Dedifferentiated amniotic fluid mesenchymal stem cell (primary cell): ENCODE measurements around the gene SNX19.
"Not testable (repeated sequence)": the region's sequence is repeated elsewhere in the genome, so short reads cannot be mapped to it uniquely, and the experiment has no call there.

Source experiments
- DNase-seq: peaks from one replicate; pipeline ENCODE4 v3.0.0-alpha.2; 2016; ENCODE audit errors: extremely low spot score

The SNX19 gene

GRCh38 chr11:130873761-130874160 lies 42.5 kb downstream of the SNX19 start:
- DNase-seq, result no peak

- peak; percentile 56 for DNase-seq
These were observed 43.3 kb downstream of the SNX19 start for GRCh38 chr11:130872981-130873380.

- DNase-seq, result no peak
These were observed 43.8 kb downstream of the SNX19 start for GRCh38 chr11:130872513-130872912.

- no peak for DNase-seq
These were observed 44.2 kb downstream of the SNX19 start for GRCh38 chr11:130872102-130872501.

- no peak for DNase-seq
These were observed 44.7 kb downstream of the SNX19 start for GRCh38 chr11:130871616-130872015.

DNA sequence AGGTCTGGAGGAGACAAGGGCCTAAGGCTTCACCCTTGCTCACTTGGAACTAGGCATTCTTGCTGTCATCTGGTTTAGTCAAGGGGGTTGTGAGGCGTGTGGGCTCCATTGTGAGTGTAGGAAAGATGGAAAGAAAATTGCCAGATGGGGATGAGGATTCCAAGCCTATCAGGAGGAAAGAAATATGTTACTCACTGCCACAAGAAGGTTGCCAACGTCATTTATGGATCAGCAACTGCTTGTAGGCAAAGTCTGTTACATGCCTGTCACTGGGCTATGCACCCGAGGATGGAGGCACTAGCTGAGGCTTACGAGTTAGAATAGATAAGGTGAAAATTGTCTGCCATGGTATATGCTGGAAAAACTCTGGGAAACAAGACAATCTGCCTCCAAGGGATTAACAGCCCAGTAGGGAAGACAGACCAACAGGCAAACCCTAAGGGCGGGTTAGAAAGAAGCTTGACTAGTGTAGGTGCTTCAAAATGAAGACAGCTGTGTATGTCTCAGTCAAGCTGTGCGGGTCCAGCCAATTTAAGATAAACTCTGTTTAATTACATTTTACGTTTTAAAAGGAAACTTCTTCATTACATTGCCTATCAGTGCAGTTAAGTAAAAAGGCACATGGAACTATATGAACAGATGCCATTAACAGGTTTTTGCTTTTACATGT lies 47.4 kb downstream of the SNX19 start:
- no peak for DNase-seq

DNA sequence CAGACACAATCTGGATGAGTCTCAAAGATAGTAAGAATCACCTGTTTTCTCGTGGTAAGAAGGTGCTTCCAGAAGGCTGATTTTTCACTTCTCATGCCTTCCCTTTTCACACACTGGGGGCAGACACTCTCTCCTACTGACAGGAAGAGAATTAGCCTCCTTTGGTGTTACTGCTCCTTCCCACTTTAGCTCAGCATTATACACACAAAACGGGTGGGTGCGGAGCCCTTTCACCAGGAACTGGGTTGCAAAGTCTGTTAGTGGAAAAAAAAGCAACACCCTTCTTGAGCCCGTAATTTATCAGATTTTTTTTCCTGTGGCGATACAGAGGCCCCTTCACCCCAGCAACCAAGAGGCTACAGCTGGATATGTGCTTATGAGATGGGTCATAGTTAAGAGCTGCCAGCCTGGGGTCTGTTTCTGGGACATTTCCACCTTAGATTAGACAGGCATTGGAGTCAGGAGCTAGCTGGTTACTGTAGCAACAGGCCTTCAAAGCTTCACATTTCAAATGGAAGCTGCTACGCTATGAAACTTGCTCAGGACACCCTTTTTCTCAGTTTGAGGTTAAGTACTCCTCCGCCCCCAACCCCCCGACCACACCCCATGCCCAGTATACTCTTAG lies 48.1 kb downstream of the SNX19 start:
- no peak for DNase-seq

DNA sequence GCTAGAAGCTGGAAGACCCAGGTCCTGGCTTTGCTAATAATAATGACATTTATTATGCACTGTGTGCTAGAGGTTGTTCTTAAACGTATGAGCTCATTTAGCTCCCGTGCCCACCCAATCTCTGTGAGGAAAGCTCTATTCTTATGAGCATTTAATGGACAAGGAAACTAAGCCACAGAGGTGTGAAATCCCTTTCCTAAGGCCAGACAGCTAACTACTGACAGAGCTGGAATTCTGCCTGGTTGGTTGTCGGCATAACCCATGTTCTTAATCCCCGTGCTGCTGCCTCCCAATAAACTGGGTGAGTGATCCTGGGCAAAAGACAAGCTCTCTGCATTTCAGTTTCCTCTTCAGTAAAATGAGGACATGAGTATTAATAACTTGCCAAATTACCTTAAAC lies 49.4 kb downstream of the SNX19 start:
- no peak for DNase-seq

DNA sequence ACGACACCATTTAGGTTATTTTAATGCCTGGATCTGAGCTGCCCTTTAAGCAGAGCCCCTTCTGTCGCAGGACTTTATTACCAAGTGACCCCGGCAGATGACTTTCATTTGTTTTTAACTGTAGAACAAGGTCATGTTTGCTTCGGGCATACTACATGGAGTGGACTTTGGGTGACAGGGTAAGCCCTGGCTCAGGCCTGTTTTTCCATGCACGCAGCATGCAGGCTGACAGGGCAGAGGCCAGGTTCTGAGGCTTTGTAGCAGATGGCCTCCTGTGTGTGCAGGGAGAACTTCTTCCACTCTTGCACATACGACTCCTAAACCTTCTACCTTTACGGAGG lies 50.5 kb downstream of the SNX19 start:
- no peak for DNase-seq

DNA sequence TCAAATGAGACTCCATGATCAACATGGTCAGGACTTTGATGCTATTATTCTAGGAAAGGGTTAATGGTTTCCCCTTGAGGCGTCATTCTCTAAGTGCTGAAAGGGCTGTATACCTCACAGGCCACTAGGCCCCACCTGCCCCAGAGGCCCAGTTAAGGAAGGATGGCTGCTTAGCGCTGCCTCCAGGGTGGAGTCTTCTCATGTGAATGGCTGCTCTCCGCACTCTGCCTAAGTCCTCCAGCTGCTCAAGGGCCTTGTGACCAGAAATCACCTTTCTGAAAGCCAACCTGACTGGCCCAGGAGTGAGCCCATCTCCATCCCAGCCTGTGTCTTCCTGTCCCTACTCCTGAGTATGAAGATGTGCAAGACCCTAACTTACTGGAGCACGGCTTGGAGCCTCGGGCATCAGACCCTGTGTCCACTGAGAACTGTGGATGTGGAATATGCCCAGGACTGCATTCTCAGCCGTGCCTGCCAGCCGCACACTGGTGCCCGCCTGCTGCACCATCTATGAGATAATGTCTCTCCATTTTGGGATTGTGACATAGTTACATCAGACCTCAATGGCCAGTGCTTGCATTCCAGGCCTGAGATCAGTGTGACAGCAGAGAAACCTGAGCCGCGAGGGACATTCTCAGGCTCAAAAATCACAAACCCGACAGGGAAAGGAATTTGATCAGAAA lies 51.0 kb downstream of the SNX19 start:
- DNase-seq, result peak; percentile 44

DNA sequence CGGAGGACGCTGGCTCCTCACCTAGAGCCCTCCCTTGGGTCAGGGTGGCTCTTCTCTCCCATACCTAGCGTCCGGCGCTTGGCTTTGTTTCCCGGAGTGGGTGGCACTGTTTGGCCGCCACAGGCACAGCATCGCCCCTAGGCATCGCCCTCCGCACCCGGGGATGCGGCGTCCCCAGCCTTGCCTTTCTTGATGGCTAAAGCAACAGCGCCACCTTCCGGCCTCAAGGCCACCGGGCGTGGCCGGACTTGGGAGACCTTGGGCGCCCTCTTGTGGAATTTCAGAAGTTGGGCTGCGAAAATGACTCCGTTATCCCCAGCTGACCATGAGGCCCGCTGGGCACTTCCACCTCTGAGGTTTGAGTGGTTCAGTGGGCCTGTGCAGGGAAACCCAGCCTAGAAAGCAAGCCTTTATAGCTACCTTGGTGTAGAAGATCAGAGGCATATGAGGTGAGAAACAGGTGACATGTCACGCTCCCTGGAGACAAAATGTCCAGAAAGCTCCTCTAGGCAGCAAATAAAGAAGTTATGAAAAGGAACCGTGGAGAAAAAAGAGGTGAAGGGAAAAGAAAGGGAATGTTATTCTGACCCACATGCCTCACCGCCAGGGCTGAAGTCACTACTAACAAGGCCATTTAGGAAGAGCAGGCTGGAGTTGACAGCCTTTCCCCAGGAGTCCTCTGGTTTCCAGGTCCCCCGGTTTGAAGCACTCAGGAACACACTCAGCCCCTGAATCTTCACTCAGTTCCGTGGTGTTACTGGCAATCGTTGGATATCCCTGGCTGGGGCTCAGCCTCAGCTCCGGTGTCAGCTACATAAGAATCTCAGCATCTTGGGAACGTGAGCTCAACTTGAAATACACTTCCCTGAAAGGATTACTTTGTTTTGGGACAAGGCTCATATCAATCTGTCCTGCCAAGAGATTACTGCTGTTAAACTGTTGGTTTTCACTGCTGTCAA lies 54.1 kb downstream of the SNX19 start:
- peak; percentile 92 for DNase-seq

DNA sequence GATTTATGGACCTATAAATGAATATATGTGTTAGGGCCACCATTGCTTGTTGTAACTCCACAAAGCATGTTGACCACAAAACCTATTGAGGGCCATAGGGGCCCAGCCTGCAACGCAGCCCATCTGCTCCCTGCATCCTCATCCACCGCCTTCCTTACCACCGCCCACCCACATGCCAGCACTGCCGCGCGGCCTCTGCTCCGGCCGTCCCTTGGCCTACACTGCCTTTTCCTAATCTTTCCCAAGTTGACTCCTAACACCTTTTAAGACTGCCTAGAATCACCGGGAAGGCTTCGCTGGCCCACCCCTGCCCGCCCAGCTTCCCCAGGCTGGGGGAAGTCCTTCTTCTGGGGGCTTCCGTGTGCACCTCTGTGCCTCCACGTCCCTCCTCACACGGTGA lies 55.0 kb downstream of the SNX19 start:
- DNase-seq, result no peak

DNA sequence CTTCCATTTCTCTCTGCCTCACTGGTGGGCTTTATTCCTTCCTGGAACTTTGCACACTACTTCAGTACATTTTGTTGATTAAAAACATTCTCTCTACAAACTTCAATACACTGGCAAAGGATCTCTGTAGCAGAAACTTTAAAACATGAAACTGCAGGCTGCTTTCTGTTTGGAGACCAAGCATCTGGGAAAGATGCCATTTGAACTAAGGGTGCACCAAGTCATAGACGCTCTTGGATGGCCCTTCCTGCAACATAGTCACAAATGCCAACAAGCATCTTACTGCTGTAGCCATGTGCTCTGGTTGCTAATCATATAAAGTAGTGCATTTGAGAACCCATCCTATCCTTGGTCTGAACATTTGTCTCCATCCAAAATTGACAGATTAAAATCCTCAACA lies 56.4 kb downstream of the SNX19 start:
- no peak for DNase-seq

DNA sequence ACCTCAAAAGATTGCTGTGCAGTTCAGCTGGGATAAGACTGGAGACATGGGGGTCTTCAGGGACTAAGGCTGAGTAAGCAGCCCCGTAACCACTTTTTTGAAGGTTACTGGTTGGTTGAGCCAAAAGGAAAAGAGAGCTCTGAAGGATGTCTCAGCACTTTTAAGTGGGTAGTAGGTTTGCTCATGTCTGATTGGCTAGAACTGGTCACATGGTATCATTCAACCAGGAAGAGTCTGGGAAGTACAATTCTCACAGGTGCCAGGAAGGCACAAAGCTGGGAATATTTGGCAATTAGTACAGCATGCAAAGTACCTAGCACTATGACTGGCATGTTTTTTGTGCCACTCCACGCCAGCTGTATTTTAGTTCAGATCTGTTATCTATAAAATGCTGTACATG lies 58.1 kb downstream of the SNX19 start:
- no peak for DNase-seq

DNA sequence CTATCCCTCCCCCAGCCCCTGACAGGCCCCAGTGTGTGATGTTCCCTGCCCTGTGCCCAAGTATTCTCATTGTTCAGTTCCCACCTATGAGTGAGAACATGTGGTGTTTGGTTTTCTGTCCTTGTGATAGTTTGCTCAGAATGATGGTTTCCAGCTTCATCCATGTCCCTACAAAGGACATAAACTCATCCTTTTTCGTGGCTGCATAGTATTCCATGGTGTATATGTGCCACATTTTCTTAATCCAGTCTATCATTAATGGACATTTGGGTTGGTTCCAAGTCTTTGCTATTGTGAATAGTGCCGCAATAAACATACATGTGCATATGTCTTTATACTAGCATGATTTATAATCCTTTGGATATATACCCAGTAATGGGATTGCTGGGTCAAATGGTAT lies 60.6 kb downstream of the SNX19 start:
- not testable (repeated sequence) for DNase-seq

- no peak for DNase-seq
These were observed 61.8 kb downstream of the SNX19 start for GRCh38 chr11:130854483-130854882.

- DNase-seq, result no peak
These were observed 63.7 kb downstream of the SNX19 start for GRCh38 chr11:130852589-130852988.

DNA sequence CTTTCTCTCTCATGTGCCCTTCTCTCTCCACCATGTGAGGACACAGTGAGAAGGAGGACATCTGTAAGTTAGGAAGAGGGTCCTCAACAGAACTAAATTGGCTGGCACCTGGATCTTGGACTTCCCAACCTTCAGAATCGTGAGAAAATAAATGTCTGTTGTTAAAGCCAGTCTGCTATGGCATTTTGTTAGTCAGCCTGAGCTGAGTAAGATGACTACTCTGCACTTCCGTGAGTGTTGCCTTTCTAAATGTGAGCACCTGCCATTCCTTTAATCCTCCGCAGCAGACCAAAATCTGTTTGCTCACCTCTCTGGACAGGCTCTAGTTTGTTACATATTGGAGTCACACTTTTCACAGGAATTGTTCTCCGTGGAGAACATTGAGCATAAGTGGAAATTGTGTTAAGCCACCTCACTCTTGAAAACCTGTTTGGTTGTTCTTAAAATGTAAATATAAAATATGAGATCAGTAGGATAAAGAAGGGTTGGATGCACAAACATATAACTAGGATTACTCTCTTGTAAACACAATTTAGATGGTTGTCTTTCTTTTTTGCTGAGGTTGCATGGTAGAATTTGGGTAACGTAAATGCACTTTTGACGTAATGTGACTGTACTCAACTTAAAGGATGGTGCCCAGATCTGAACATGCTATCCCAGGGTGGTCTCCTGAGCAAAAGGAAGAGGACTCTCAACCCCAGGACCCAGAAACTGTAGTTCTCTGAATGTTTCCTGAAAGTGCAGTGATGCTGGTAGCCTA lies 65.9 kb downstream of the SNX19 start:
- no peak for DNase-seq

DNA sequence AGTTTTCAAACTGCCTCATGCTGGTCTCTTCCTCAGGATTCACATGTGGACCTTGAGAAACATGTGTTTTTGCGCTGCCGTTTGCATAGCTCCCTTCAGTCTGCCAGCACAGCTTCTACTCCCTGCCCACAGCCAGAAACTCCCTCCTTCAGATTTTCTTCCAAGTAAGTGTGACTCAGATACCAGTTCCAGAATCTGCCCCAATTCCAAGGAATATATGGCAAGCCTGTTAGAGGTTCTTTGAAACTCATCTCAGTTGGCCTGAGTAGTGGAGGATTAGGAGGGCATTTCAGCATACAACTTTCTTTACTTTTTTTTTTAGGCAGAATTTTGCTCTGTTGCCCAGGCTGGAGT lies 67.1 kb downstream of the SNX19 start:
- peak; percentile 85 for DNase-seq

GRCh38 chr11:130848361-130849214 lies 67.7 kb downstream of the SNX19 start:
- no peak for DNase-seq

- DNase-seq, result peak; percentile 78
These were observed 68.8 kb downstream of the SNX19 start for GRCh38 chr11:130847517-130847916.
